Measurements from ENCODE around the gene KIFC1. TPM values are rescaled to one million over a fixed set of nuclear protein-coding genes. Genes with fewer than 3 reads are reported as not detected.
A peak's percentile ranks its signal among the peaks of the same experiment; 100 is the strongest.

KIFC1 gene
- total and polyA plus RNA-seq, 9 of the 15 experiments (the other 6 are each of a cell fraction or from before 2014, with no cell fraction given) = 1.3 to 95.2 (median 76.9) TPM

DNA sequence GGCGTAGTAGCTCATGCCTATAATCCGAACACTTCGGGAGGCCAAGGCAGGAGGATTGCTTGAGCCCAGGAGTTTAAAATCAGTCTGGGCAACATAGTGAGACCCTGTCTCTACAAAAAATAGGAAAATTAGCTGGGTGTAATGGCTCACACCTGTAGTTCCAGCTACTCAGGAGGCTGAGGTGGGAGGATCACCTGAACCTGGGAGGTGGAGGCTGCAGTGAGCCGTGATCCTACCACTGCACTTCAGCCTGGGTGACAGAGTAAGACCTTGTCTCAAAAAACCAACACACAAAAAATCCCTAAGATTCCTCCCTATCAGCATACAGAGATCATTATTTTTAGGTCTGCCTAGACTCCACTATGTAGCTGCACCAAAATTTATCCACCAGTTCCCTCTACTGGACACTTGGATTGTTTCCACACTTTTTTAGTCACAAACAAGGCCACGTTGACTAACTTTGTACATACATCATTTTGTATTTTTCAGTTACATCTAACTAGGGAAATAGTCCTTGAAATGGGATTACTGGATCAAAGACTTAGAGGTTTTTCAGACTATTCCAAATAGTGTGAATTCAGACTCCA, 15.6 kb downstream of the KIFC1 start:
- FAIRE-seq (peak; percentile 80), ATAC-seq (no peak), DNase-seq (ENCODE audit: extremely low read depth in 1 of 4, low spot score in 3 of 4) (peak in 2 of 4 experiments; percentile 22 to 63)
- no peak overlapping the region for H3K4me3 ChIP-seq
- no peaks in the 10 kb centered on the region for H3K9me1 ChIP-seq (ENCODE audit: control insufficient read depth, insufficient read depth, low read length)
- BruUV-seq (replicated peaks) = TSS peak; percentile 7
- 80% methylated on average over 5 of the region's 5 CpGs for WGBS (ENCODE audit: insufficient coverage, low coverage, missing lambda C conversion rate)
- peak overlapping the region; percentile 21; the same call in 1 of the 3 replicates for H3K27ac ChIP-seq (ENCODE audit: extremely low read depth, low read depth, low read length)
- peaks cover 2% of the 10 kb centered on the region; the same call in 1 of the 2 replicates for H4K20me1 ChIP-seq (replicated peaks; ENCODE audit: control insufficient read depth, insufficient read depth, low read length)
- no peak overlapping the region for H2AFZ ChIP-seq (ENCODE audit: low read depth, low read length)
- H3K9ac ChIP-seq (ENCODE audit: insufficient read depth in 1 of 2, low read depth in 2 of 2, low read length in 2 of 2) = no peak overlapping the region
- peaks cover 12% of the 10 kb centered on the region for H3K79me2 ChIP-seq (ENCODE audit: control insufficient read depth, insufficient read depth, low read length)
- H3K4me2 ChIP-seq (ENCODE audit: insufficient read depth, low read length) = no peak overlapping the region
- peaks cover 9 to 20% of the 10 kb centered on the region in 2 experiments; a peak in 4 of 5 replicates for H3K4me1 ChIP-seq (replicated peaks in 1 of 2; ENCODE audit: control insufficient read depth in 2 of 2, insufficient read depth in 2 of 2, low read length in 2 of 2)
- intact Hi-C loops (cut with micrococcal nuclease) = loop anchor here (1.0 kb wide), 1 partner anchor 127 kb away; no protein-coding TSS in a partner anchor
- peaks cover 72% of the 10 kb centered on the region for H3K36me3 ChIP-seq (ENCODE audit: control insufficient read depth, insufficient read depth, low read length)
- no peaks in the 10 kb centered on the region for H3K27me3 ChIP-seq (ENCODE audit: control insufficient read depth in 2 of 2, insufficient read depth in 2 of 2, low read length in 2 of 2)
- ChIA-PET POLR2A (interaction anchor here (0.6 to 2.0 kb wide), 9 partner anchors 10 to 185 kb away, joined by 3 to 9 read pairs (median 3); partner anchors contain the start of genes B3GALT4, PFDN6, RGL2 and RPS18), CTCF (ENCODE audit: low intra/inter-chr PET ratio) (interaction anchor here (0.8 to 2.7 kb wide), 5 partner anchors 19 to 288 kb away, joined by 3 to 64 read pairs (median 5); partner anchors contain the start of gene B3GALT4)
- in situ Hi-C loops (cut with MboI) = loop anchor here (10.0 kb wide), 1 partner anchor 132 kb away; the partner anchor contains the start of genes B3GALT4, RPS18 and VPS52
- H3K9me3 ChIP-seq (replicated peaks; ENCODE audit: control insufficient read depth, insufficient read depth, low read depth, low read length) = no peaks in the 10 kb centered on the region
- TF ChIP-seq TRIM28 (IDR thresholded peaks at IDR 0.05) (no peak), ATF1 (CRISPR knock-in tag; IDR thresholded peaks at IDR 0.05) (no peak), ATF1 (tag; IDR thresholded peaks at IDR 0.05) (0 out of 2 replicates have a peak, but pooled peaks have one; percentile 9), RAD21 (CRISPR knock-in tag; conservative IDR thresholded peaks at IDR 0.05 in 1 of 2, IDR thresholded peaks at IDR 0.05 in 1 of 2) (peak; percentile 77 to 82), HMG20B (CRISPR knock-in tag; IDR thresholded peaks at IDR 0.05) (no peak)
- TF ChIP-seq, protein P1, sequence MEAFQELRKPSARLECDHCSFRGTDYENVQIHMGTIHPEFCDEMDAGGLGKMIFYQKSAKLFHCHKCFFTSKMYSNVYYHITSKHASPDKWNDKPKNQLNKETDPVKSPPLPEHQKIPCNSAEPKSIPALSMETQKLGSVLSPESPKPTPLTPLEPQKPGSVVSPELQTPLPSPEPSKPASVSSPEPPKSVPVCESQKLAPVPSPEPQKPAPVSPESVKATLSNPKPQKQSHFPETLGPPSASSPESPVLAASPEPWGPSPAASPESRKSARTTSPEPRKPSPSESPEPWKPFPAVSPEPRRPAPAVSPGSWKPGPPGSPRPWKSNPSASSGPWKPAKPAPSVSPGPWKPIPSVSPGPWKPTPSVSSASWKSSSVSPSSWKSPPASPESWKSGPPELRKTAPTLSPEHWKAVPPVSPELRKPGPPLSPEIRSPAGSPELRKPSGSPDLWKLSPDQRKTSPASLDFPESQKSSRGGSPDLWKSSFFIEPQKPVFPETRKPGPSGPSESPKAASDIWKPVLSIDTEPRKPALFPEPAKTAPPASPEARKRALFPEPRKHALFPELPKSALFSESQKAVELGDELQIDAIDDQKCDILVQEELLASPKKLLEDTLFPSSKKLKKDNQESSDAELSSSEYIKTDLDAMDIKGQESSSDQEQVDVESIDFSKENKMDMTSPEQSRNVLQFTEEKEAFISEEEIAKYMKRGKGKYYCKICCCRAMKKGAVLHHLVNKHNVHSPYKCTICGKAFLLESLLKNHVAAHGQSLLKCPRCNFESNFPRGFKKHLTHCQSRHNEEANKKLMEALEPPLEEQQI (IDR thresholded peaks at IDR 0.05) = no peak
- TF ChIP-seq, protein P2, sequence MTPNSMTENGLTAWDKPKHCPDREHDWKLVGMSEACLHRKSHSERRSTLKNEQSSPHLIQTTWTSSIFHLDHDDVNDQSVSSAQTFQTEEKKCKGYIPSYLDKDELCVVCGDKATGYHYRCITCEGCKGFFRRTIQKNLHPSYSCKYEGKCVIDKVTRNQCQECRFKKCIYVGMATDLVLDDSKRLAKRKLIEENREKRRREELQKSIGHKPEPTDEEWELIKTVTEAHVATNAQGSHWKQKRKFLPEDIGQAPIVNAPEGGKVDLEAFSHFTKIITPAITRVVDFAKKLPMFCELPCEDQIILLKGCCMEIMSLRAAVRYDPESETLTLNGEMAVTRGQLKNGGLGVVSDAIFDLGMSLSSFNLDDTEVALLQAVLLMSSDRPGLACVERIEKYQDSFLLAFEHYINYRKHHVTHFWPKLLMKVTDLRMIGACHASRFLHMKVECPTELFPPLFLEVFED (CRISPR knock-in tag; conservative IDR thresholded peaks at IDR 0.05) = 0 out of 2 replicates have a peak, but pooled peaks have one; percentile 58
- TF ChIP-seq, protein P3, sequence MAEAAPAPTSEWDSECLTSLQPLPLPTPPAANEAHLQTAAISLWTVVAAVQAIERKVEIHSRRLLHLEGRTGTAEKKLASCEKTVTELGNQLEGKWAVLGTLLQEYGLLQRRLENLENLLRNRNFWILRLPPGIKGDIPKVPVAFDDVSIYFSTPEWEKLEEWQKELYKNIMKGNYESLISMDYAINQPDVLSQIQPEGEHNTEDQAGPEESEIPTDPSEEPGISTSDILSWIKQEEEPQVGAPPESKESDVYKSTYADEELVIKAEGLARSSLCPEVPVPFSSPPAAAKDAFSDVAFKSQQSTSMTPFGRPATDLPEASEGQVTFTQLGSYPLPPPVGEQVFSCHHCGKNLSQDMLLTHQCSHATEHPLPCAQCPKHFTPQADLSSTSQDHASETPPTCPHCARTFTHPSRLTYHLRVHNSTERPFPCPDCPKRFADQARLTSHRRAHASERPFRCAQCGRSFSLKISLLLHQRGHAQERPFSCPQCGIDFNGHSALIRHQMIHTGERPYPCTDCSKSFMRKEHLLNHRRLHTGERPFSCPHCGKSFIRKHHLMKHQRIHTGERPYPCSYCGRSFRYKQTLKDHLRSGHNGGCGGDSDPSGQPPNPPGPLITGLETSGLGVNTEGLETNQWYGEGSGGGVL (CRISPR knock-in tag; IDR thresholded peaks at IDR 0.05) = no peak
- TF ChIP-seq, protein P4, sequence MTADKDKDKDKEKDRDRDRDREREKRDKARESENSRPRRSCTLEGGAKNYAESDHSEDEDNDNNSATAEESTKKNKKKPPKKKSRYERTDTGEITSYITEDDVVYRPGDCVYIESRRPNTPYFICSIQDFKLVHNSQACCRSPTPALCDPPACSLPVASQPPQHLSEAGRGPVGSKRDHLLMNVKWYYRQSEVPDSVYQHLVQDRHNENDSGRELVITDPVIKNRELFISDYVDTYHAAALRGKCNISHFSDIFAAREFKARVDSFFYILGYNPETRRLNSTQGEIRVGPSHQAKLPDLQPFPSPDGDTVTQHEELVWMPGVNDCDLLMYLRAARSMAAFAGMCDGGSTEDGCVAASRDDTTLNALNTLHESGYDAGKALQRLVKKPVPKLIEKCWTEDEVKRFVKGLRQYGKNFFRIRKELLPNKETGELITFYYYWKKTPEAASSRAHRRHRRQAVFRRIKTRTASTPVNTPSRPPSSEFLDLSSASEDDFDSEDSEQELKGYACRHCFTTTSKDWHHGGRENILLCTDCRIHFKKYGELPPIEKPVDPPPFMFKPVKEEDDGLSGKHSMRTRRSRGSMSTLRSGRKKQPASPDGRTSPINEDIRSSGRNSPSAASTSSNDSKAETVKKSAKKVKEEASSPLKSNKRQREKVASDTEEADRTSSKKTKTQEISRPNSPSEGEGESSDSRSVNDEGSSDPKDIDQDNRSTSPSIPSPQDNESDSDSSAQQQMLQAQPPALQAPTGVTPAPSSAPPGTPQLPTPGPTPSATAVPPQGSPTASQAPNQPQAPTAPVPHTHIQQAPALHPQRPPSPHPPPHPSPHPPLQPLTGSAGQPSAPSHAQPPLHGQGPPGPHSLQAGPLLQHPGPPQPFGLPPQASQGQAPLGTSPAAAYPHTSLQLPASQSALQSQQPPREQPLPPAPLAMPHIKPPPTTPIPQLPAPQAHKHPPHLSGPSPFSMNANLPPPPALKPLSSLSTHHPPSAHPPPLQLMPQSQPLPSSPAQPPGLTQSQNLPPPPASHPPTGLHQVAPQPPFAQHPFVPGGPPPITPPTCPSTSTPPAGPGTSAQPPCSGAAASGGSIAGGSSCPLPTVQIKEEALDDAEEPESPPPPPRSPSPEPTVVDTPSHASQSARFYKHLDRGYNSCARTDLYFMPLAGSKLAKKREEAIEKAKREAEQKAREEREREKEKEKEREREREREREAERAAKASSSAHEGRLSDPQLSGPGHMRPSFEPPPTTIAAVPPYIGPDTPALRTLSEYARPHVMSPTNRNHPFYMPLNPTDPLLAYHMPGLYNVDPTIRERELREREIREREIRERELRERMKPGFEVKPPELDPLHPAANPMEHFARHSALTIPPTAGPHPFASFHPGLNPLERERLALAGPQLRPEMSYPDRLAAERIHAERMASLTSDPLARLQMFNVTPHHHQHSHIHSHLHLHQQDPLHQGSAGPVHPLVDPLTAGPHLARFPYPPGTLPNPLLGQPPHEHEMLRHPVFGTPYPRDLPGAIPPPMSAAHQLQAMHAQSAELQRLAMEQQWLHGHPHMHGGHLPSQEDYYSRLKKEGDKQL (CRISPR knock-in tag; IDR thresholded peaks at IDR 0.05; ENCODE audit: borderline replicate concordance) = no peak
